ENCODE data around the gene RALY. TPM values are rescaled to one million over a fixed set of nuclear protein-coding genes. Genes with fewer than 3 reads are reported as not detected.
A peak's percentile ranks its signal among the peaks of the same experiment; 100 is the strongest.

Gene RALY
- total RNA-seq, 1 experiment from 2014 or later, result 185 TPM

DNA sequence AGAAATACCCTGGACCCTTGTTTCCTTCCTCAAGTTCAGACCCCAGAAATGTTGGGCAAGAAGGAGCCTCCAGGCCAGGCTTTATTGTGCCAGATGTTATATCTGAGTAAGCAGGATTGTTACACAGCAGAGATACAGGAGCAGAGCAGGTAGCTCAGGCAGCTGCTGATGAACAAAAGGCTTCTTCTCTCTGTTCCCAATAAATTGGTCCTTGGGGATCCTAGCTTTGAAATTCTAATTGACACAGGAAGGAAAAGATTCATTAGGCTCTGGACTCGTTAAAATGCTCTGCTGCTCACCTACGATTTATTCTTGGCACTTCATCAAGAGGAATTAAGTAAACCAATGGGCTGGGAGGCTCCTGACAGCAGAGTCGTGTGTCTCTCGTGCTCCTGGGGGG lies 54.2 kb downstream of the RALY start:
- BruUV-seq (replicated peaks), result no TSS peak
- H3K36me3 ChIP-seq (ENCODE audit: insufficient read depth, low read length, poor library complexity, severe bottlenecking), result no peaks in the 10 kb centered on the region

GRCh38 chr20:34049389-34049788 lies 55.7 kb downstream of the RALY start:
- intact Hi-C loops (cut with micrococcal nuclease; ENCODE audit: unreplicated experiment), result no loop called here
- peaks cover 3% of the 10 kb centered on the region for H3K4me1 ChIP-seq (ENCODE audit: insufficient read depth, low read length, poor library complexity, severe bottlenecking)
- ChIA-PET CTCF (interaction anchor here (1.0 kb wide), 1 partner anchor 27 kb away, joined by 3 read pairs; no protein-coding TSS in a partner anchor), POLR2A (ENCODE audit: low non-redundant PET) (no interaction called here)
- no TSS peak for BruUV-seq (replicated peaks)
- DNase-seq (ENCODE audit: low spot score), result no peak
- no peak overlapping the region for H3K4me3 ChIP-seq (ENCODE audit: low read depth, low read length, poor library complexity, severe bottlenecking)
- no peaks in the 10 kb centered on the region for H3K27me3 ChIP-seq (replicated peaks; ENCODE audit: insufficient read depth, low read depth, low read length, poor library complexity)
- H3K9me3 ChIP-seq (ENCODE audit: low read depth, low read length, poor library complexity, severe bottlenecking), result no peaks in the 10 kb centered on the region
- no peak for TF ChIP-seq EZH2 (IDR thresholded peaks at IDR 0.05; ENCODE audit: borderline replicate concordance, low read depth, low read length, poor library complexity, severe bottlenecking)
- no peak for TF ChIP-seq CTCF (conservative IDR thresholded peaks at IDR 0.05; ENCODE audit: low read depth, low read length)
- no peak overlapping the region for H3K27ac ChIP-seq (ENCODE audit: low read depth, low read length, poor library complexity, severe bottlenecking)
- no peaks in the 10 kb centered on the region for H3K36me3 ChIP-seq (ENCODE audit: insufficient read depth, low read length, poor library complexity, severe bottlenecking)

More for the DNA sequence above, 54.2 kb downstream of the RALY start:
- Histone ChIP-seq H3K27me3 (replicated peaks; ENCODE audit: insufficient read depth, low read depth, low read length, poor library complexity) (no peaks in the 10 kb centered on the region), H3K9me3 (ENCODE audit: low read depth, low read length, poor library complexity, severe bottlenecking) (no peaks in the 10 kb centered on the region), H3K4me3 (ENCODE audit: low read depth, low read length, poor library complexity, severe bottlenecking) (no peak overlapping the region), H3K4me1 (ENCODE audit: insufficient read depth, low read length, poor library complexity, severe bottlenecking) (peaks cover 3% of the 10 kb centered on the region), H3K27ac (ENCODE audit: low read depth, low read length, poor library complexity, severe bottlenecking) (no peak overlapping the region)
- ChIA-PET POLR2A (ENCODE audit: low non-redundant PET) (no interaction called here), CTCF (no interaction called here)
- TF ChIP-seq CTCF (conservative IDR thresholded peaks at IDR 0.05; ENCODE audit: low read depth, low read length), result no peak
- no peak for TF ChIP-seq EZH2 (IDR thresholded peaks at IDR 0.05; ENCODE audit: borderline replicate concordance, low read depth, low read length, poor library complexity, severe bottlenecking)
- DNase-seq (ENCODE audit: low spot score), result peak; percentile 17
- intact Hi-C loops (cut with micrococcal nuclease; ENCODE audit: unreplicated experiment), result no loop called here

DNA sequence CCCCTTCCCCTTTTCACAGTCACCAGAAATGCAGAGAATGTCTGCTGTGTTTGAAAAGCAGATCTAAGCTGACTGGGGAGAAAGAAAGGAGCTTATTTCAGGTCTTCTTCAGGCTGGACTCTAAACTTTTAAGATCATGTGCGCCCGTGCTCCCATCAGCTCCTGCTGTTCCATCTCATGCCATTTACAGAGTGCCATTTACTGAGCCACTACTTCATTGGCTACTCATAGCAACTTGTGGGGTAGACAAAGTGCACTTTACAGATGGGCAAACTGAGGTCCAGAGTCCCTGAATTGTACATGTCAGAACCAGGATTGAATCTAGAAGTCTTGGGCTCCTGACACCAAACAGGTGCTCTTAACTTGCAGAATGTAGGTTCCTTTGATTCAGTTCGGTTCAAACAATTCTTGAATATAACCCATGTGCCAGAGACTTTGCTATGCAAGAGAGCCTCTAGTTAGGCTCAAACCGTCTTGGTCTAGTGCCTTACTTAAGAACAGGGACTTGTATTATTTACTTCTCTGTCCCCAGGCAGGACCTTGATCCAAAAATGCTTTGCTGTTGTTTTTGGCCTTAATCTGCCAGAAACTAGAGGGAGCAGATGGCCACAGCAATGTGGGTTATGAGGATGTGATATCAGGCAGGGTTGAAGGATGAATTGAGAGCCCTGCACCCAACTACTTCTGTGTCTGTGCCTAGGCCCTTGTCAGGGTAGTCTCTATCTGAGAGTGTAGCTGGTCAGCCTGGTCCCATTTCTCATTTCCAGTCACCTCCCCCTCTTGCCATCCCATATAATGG lies 56.4 kb downstream of the RALY start:
- no peak for DNase-seq (ENCODE audit: low spot score)
- intact Hi-C loops (cut with micrococcal nuclease; ENCODE audit: unreplicated experiment), result no loop called here
- Histone ChIP-seq H3K27ac (ENCODE audit: low read depth, low read length, poor library complexity, severe bottlenecking) (no peak overlapping the region), H3K36me3 (ENCODE audit: insufficient read depth, low read length, poor library complexity, severe bottlenecking) (no peaks in the 10 kb centered on the region), H3K4me1 (ENCODE audit: insufficient read depth, low read length, poor library complexity, severe bottlenecking) (peaks cover 6% of the 10 kb centered on the region), H3K27me3 (replicated peaks; ENCODE audit: insufficient read depth, low read depth, low read length, poor library complexity) (no peaks in the 10 kb centered on the region), H3K4me3 (ENCODE audit: low read depth, low read length, poor library complexity, severe bottlenecking) (no peak overlapping the region), H3K9me3 (ENCODE audit: low read depth, low read length, poor library complexity, severe bottlenecking) (no peaks in the 10 kb centered on the region)
- TF ChIP-seq CTCF (conservative IDR thresholded peaks at IDR 0.05; ENCODE audit: low read depth, low read length), result no peak
- no peak for TF ChIP-seq EZH2 (IDR thresholded peaks at IDR 0.05; ENCODE audit: borderline replicate concordance, low read depth, low read length, poor library complexity, severe bottlenecking)
- ChIA-PET POLR2A (ENCODE audit: low non-redundant PET) (no interaction called here), CTCF (interaction anchor here (1.0 kb wide), 1 partner anchor 27 kb away, joined by 3 read pairs; no protein-coding TSS in a partner anchor)
- BruUV-seq (replicated peaks), result no TSS peak
